Liver (tissue), 9 donors: ENCODE data around the gene PKNOX1. TPM values are rescaled to one million over a fixed set of nuclear protein-coding genes. Genes with fewer than 3 reads are reported as not detected.
"Not testable (repeated sequence)": the region's sequence is repeated elsewhere in the genome, so short reads cannot be mapped to it uniquely, and the experiment has no call there.

ENCODE experiments used
- DNase-seq: peaks from one replicate; pipeline ENCODE4 v3.0.0-alpha.2; 2017; ENCODE audit warnings: low spot score
- H3K27ac ChIP-seq, 2 donors: one replicate each; pipeline ENCODE4 v1.7.0; 2013; ENCODE audit warnings: inconsistent platforms in 2 of 2, low read length in 2 of 2, control low read depth in 1 of 2, low read depth in 1 of 2, mild to moderate bottlenecking in 1 of 2
- H3K27me3 ChIP-seq, 4 donors: one replicate each; pipeline versions ENCODE4 v1.6.1 to v1.7.0; 2013; ENCODE audit warnings: low read length in 3 of 4, inconsistent platforms in 1 of 4, mild to moderate bottlenecking in 1 of 4, moderate library complexity in 1 of 4; ENCODE audit not compliant: control insufficient read depth in 4 of 4, insufficient read depth in 4 of 4
- H3K36me3 ChIP-seq, 4 donors: one replicate each; pipeline versions ENCODE4 v1.6.1 to v1.7.0; 2013; ENCODE audit warnings: low read length in 3 of 4, mild to moderate bottlenecking in 3 of 4, low read depth in 1 of 4, moderate library complexity in 1 of 4; ENCODE audit not compliant: control insufficient read depth in 4 of 4, insufficient read depth in 3 of 4
- H3K4me1 ChIP-seq, 4 donors: one replicate each; pipeline versions ENCODE4 v1.6.1 to v1.7.0; 2013; ENCODE audit warnings: low read length in 3 of 4, mild to moderate bottlenecking in 3 of 4, moderate library complexity in 1 of 4; ENCODE audit not compliant: control insufficient read depth in 4 of 4, insufficient read depth in 4 of 4
- H3K4me3 ChIP-seq, 3 donors: one replicate each; pipeline versions ENCODE4 v1.6.1 to v1.7.0; 2013; ENCODE audit warnings: low read length in 3 of 3, control low read depth in 1 of 3, low read depth in 1 of 3, mild to moderate bottlenecking in 1 of 3
- H3K9ac ChIP-seq, 2 donors: one replicate each; pipeline ENCODE4 v1.7.0; 2013; ENCODE audit warnings: low read length in 2 of 2, mild to moderate bottlenecking in 2 of 2, moderate library complexity in 2 of 2, control low read depth in 1 of 2, low read depth in 1 of 2
- H3K9me3 ChIP-seq, 4 donors: one replicate each; pipeline versions ENCODE4 v1.6.1 to v1.7.0; 2013; ENCODE audit warnings: low read length in 3 of 4; ENCODE audit not compliant: control insufficient read depth in 4 of 4
- ATF3 ChIP-seq: IDR thresholded peaks from 2 replicates; pipeline ENCODE4 v1.6.1; 2016; ENCODE audit warnings: antibody characterized with exemption
- CTCF ChIP-seq: fragments of 150-350 bp; IDR thresholded peaks from 2 replicates; pipeline ENCODE4 v1.5.1; 2017; ENCODE audit warnings: improper control_type of control experiment, low read depth, low read length; ENCODE audit not compliant: missing input control
- EGR1 ChIP-seq, 2 donors: IDR thresholded peaks; 2 replicates each; pipeline ENCODE4 v1.6.1; 2016 to 2018; ENCODE audit warnings: antibody characterized with exemption in 2 of 2, low read depth in 2 of 2
- FOXA1 ChIP-seq: IDR thresholded peaks from 2 replicates; pipeline ENCODE4 v1.6.1; 2016; ENCODE audit warnings: antibody characterized with exemption
- FOXA2 ChIP-seq: IDR thresholded peaks from 2 replicates; pipeline ENCODE4 v1.6.1; 2016; ENCODE audit warnings: antibody characterized with exemption
- GABPA ChIP-seq, 2 donors: IDR thresholded peaks in 1 of 2; conservative IDR thresholded peaks in 1 of 2; 2 replicates each; pipeline ENCODE4 v1.6.1; 2016; ENCODE audit warnings: antibody characterized with exemption in 2 of 2, mild to moderate bottlenecking in 1 of 2, moderate library complexity in 1 of 2
- HNF4A ChIP-seq, 2 donors: conservative IDR thresholded peaks; 2 replicates each; pipeline ENCODE4 v1.6.1; 2016; ENCODE audit warnings: antibody characterized with exemption in 2 of 2, mild to moderate bottlenecking in 2 of 2
- HNF4G ChIP-seq: IDR thresholded peaks from 2 replicates; pipeline ENCODE4 v1.6.1; 2016; ENCODE audit warnings: antibody characterized with exemption
- JUND ChIP-seq, 2 donors: IDR thresholded peaks; 2 replicates each; pipeline ENCODE4 v1.6.1; 2016; ENCODE audit warnings: antibody characterized with exemption in 2 of 2
- MAX ChIP-seq: IDR thresholded peaks from 2 replicates; pipeline ENCODE4 v1.6.1; 2016; ENCODE audit warnings: antibody characterized with exemption
- NR2F2 ChIP-seq: IDR thresholded peaks from 2 replicates; pipeline ENCODE4 v1.6.1; 2016; ENCODE audit warnings: antibody characterized with exemption
- RAD21 ChIP-seq, 2 donors: IDR thresholded peaks; 2 replicates each; pipeline ENCODE4 v1.6.1; 2016; ENCODE audit warnings: antibody characterized with exemption in 2 of 2, mild to moderate bottlenecking in 2 of 2
- REST ChIP-seq: IDR thresholded peaks from 2 replicates; pipeline ENCODE4 v1.6.1; 2016; ENCODE audit warnings: antibody characterized with exemption, mild to moderate bottlenecking
- RXRA ChIP-seq, 2 donors: IDR thresholded peaks; 2 replicates each; pipeline ENCODE4 v1.6.1; 2017 to 2018; ENCODE audit warnings: antibody characterized with exemption in 2 of 2, mild to moderate bottlenecking in 1 of 2
- SP1 ChIP-seq: IDR thresholded peaks from 2 replicates; pipeline ENCODE4 v1.6.1; 2018; ENCODE audit warnings: antibody characterized with exemption, mild to moderate bottlenecking
- TAF1 ChIP-seq: conservative IDR thresholded peaks from 2 replicates; pipeline ENCODE4 v1.6.1; 2016; ENCODE audit warnings: antibody characterized with exemption, mild to moderate bottlenecking
- YY1 ChIP-seq: IDR thresholded peaks from 2 replicates; pipeline ENCODE4 v1.6.1; 2016; ENCODE audit warnings: antibody characterized with exemption, mild to moderate bottlenecking
- ZBTB33 ChIP-seq: IDR thresholded peaks from 2 replicates; pipeline ENCODE4 v1.6.1; 2016; ENCODE audit warnings: antibody characterized with exemption
- WGBS: extraction: QIAGEN DNeasy Blood & Tissue Kit; methylation state at CpG from one replicate; pipeline ENCODE4 v1.1.7; 2013; 5-methylcytosine and 5-hydroxymethylcytosine counted together
- polyA plus RNA-seq, 2 donors: library from polyadenylated mRNA; stranded (reverse) in 1 of 2; unstranded in 1 of 2; fragments of 200-250 nt in 1 of 2; fragments of >200 nt in 1 of 2; fragmentation: Nextera tagmentation in 1 of 2; extraction: Ambion mirVana in 1 of 2; gene quantifications; one replicate each; pipeline versions ENCODE4 v1.2.1 to v1.2.3, GENCODE V29; 2013 to 2015
- total RNA-seq, 2 donors: library from RNA; depleted of rRNA; stranded (reverse); fragments of >200 nt; gene quantifications; one replicate each; pipeline ENCODE4 v1.2.3, GENCODE V29; 2014
- donor health status: healthy.
- donor health status: healthy.
- donor health status: healthy.
- donor health status: healthy.
- donor health status: healthy.

The PKNOX1 gene
- total and polyA plus RNA-seq, 4 donors: 2.8 to 10.3 (median 8.0) TPM

GRCh38 chr21:42937960-42938605 lies 36.3 kb upstream of the PKNOX1 start:
- Histone ChIP-seq H3K4me1 (peaks cover 0 to 8% (median 2%) of the 10 kb centered on the region in 4 donors), H3K9me3 (no peaks in the 10 kb centered on the region), H3K36me3 (no peaks in the 10 kb centered on the region), H3K9ac (no peak overlapping the region), H3K27ac (no peak overlapping the region), H3K4me3 (no peak overlapping the region), H3K27me3 (no peaks in the 10 kb centered on the region)
- 94% methylated on average over 21 of the region's 21 CpGs for WGBS
- no peak for DNase-seq
- no peak for TF ChIP-seq HNF4G
- TF ChIP-seq HNF4A (conservative IDR thresholded peaks at IDR 0.05): no peak
- TF ChIP-seq TAF1: no peak
- TF ChIP-seq GABPA (IDR thresholded peaks at IDR 0.05 in 1 of 2, conservative IDR thresholded peaks at IDR 0.05 in 1 of 2): no peak
- TF ChIP-seq FOXA1: no peak
- no peak for TF ChIP-seq RXRA (IDR thresholded peaks at IDR 0.05)
- no peak for TF ChIP-seq MAX
- TF ChIP-seq ATF3: no peak
- no peak for TF ChIP-seq REST
- no peak for TF ChIP-seq EGR1 (IDR thresholded peaks at IDR 0.05; ENCODE audit: low read depth in 2 of 2)
- TF ChIP-seq NR2F2: no peak
- TF ChIP-seq FOXA2: no peak
- no peak for TF ChIP-seq CTCF
- TF ChIP-seq JUND (IDR thresholded peaks at IDR 0.05): no peak
- no peak for TF ChIP-seq ZBTB33
- TF ChIP-seq RAD21 (IDR thresholded peaks at IDR 0.05): no peak
- TF ChIP-seq YY1: no peak
- TF ChIP-seq SP1: no peak

- H3K9ac ChIP-seq, DNase-seq, H3K4me3 ChIP-seq, H3K27me3 ChIP-seq, H3K4me1 ChIP-seq, H3K36me3 ChIP-seq, H3K27ac ChIP-seq, H3K9me3 ChIP-seq: not testable (repeated sequence)
- WGBS: 94% methylated on average over 6 of the region's 6 CpGs
Measured at GRCh38 chr21:42938606-42938995, 35.8 kb upstream of the PKNOX1 start.
